ENCODE data around the gene GABRG3. TPM values are rescaled to one million over a fixed set of nuclear protein-coding genes. Genes with fewer than 3 reads are reported as not detected.

GABRG3 gene
- 1.00 TPM for polyA plus RNA-seq (2013, experiment 1 of 2)
- polyA plus RNA-seq (2013, experiment 2 of 2) = 0.95 TPM

DNA sequence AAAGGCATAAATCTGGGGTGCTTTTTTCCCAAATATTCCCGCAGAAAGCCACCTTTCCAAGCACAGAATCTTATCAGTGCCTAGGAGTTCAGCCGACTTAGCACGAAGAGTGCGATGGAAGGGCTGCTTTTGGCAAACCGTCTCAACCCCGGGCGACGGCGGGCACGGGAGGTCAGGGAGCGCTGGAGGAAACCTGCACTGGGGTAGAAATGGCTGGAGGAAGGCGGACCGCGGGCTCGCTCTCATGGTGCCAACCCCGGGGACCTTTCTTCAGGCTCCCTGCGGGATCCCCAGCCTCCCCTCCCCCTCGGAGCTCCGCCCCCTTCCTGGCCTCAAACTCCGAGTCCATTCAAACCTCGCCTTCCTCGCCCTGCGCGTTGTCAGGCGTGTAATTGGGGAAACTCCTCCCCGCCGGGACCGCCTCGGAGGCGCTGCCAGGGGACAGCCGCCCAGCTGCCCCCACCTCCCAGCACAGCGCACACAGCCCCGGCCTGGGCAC, at the start of gene GABRG3:
TSS of gene GABRG3 (plus strand) at position 470 of the 499 bp plus-strand sequence.
- no peak within 1 kb of the TSS; the same call in 1 of the 2 replicates for H3K9ac ChIP-seq (ENCODE audit: low read depth, low read length)
- no peaks in the 10 kb centered on the region for H3K36me3 ChIP-seq (ENCODE audit: insufficient read depth, low read length)
- WGBS = under 1% methylated on average over 33 of the region's 33 CpGs
- H3K4me3 ChIP-seq (ENCODE audit: low read length) = peak within 1 kb of the TSS; percentile 64
- no peaks in the 10 kb centered on the region for H3K9me3 ChIP-seq (ENCODE audit: insufficient read depth, low read depth, low read length)
- peaks cover 79% of the 10 kb centered on the region for H3K27me3 ChIP-seq (ENCODE audit: insufficient read depth, low read length)
- H3K4me1 ChIP-seq (ENCODE audit: insufficient read depth, low read length) = peaks cover 12% of the 10 kb centered on the region; the same call in 1 of the 2 replicates
- no peak within 1 kb of the TSS for H3K27ac ChIP-seq (ENCODE audit: low read depth, low read length)

DNA sequence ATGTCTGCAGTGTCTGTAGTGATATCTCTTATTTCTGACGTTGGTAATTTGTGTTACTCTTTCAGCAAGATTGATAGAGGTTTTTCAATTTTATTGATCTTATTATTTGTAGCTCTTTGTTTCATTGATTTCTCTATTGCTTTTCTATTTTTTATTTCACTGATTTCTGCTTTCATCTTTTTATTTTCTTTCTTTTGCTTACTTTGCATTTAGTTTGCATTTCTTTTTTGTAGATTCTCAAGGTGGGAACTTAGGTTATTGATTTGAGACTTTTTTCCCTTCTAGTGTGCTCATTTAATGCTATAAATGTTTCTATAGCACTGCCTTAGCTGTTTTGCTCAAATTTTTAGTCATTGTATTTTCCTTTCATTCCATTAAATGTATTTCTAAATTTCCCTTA, 49.5 kb upstream of the GABRG3 start:
- H3K4me3 ChIP-seq (ENCODE audit: low read length) = no peak overlapping the region
- no peaks in the 10 kb centered on the region for H3K4me1 ChIP-seq (ENCODE audit: insufficient read depth, low read length)
- H3K27ac ChIP-seq (ENCODE audit: low read depth, low read length) = no peak overlapping the region
- H3K9me3 ChIP-seq (ENCODE audit: insufficient read depth, low read depth, low read length) = peaks cover 6% of the 10 kb centered on the region
- H3K9ac ChIP-seq (ENCODE audit: low read depth, low read length) = no peak overlapping the region
- no peaks in the 10 kb centered on the region for H3K36me3 ChIP-seq (ENCODE audit: insufficient read depth, low read length)
- H3K27me3 ChIP-seq (ENCODE audit: insufficient read depth, low read length) = no peaks in the 10 kb centered on the region
- WGBS = 89% methylated on average over 1 of the region's 1 CpG

DNA sequence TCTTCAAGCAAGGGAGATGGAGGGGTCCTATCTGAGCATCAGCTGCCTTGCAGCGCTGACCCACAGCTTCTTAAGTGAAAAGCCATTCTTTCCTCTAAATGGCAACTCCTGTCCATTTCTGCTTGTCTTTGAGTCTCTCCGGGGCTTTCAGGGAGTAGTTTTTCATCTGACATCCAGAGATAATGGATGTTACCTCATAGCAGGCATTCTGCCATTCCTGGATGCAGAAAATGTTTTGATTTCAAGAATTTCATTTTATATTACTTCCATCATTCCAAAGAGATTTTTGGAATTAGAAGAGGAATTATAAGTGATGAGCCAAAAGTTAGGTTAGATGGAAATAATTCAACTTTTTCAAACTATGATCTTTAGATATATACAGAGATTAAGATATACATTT, 44.9 kb upstream of the GABRG3 start:
- Histone ChIP-seq H3K4me1 (ENCODE audit: insufficient read depth, low read length) (no peaks in the 10 kb centered on the region), H3K4me3 (ENCODE audit: low read length) (no peak overlapping the region), H3K9me3 (ENCODE audit: insufficient read depth, low read depth, low read length) (no peaks in the 10 kb centered on the region), H3K27me3 (ENCODE audit: insufficient read depth, low read length) (no peaks in the 10 kb centered on the region), H3K9ac (ENCODE audit: low read depth, low read length) (no peak overlapping the region), H3K36me3 (ENCODE audit: insufficient read depth, low read length) (no peaks in the 10 kb centered on the region), H3K27ac (ENCODE audit: low read depth, low read length) (no peak overlapping the region)
- 95% methylated on average over 2 of the region's 2 CpGs for WGBS

DNA sequence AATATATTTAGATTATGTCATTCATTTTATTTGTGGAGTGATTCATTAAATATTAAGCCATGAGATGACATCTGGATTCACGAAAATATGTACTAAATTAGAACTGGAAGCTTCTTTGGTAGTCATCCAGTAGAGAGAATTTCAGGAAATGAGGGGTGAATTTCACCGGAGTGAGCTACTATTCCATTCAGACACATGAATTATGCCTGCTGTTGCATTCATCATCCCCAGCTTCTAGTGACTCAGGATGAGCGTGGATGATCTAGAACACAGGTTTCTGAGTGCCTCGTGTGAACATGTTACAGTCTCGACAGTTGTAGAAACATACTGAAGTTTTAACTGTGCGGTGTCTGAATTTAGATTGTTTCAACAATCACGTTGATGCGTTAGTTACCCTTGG, 42.9 kb upstream of the GABRG3 start:
- WGBS = 95% methylated on average over 8 of the region's 8 CpGs
- Histone ChIP-seq H3K27ac (ENCODE audit: low read depth, low read length) (no peak overlapping the region), H3K4me3 (ENCODE audit: low read length) (no peak overlapping the region), H3K4me1 (ENCODE audit: insufficient read depth, low read length) (no peaks in the 10 kb centered on the region), H3K36me3 (ENCODE audit: insufficient read depth, low read length) (no peaks in the 10 kb centered on the region), H3K27me3 (ENCODE audit: insufficient read depth, low read length) (no peaks in the 10 kb centered on the region), H3K9me3 (ENCODE audit: insufficient read depth, low read depth, low read length) (no peaks in the 10 kb centered on the region), H3K9ac (ENCODE audit: low read depth, low read length) (no peak overlapping the region)

DNA sequence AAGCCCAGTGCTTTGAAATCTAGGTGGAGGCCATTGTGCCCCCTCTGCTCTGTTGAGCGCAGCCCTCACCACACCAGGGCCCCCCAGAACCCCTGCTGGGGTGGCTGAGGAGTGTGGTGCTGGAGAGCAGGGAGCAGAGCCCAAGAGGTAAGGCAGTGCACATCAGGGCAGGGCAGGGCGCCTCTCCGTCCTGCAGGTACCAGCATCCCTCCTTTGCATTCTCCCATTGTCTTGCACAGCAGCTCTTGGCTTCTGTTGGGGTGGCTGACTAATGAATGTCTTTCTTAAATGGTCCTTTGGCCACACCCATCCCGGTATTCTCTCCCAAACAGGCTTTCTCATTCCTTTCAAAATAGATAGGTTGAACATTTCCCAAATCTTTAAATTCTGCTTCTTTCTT, 41.4 kb upstream of the GABRG3 start:
- Histone ChIP-seq H3K27me3 (ENCODE audit: insufficient read depth, low read length) (no peaks in the 10 kb centered on the region), H3K4me1 (ENCODE audit: insufficient read depth, low read length) (no peaks in the 10 kb centered on the region), H3K9me3 (ENCODE audit: insufficient read depth, low read depth, low read length) (no peaks in the 10 kb centered on the region), H3K9ac (ENCODE audit: low read depth, low read length) (no peak overlapping the region), H3K36me3 (ENCODE audit: insufficient read depth, low read length) (no peaks in the 10 kb centered on the region), H3K27ac (ENCODE audit: low read depth, low read length) (no peak overlapping the region), H3K4me3 (ENCODE audit: low read length) (no peak overlapping the region)
- WGBS = 80% methylated on average over 4 of the region's 4 CpGs

DNA sequence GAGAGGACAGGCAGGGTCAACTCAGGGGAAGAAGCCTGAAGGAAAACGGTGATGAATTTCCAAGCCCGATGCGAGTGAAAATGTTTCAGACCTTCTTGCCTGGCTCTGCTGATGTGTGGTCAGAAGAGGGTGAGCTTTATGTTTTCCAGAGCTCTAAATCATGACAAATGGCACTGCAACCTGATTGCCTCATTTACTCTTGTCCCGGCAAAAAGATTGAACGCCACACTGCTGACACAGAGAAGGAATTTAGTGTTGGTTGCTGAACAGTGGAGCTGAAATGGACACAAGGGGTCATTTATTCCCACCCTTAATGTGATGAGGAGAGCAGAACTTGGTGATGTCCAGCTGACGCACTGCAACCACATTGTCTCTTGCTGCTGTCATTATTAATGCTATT, 36.1 kb upstream of the GABRG3 start:
- Histone ChIP-seq H3K27me3 (ENCODE audit: insufficient read depth, low read length) (no peaks in the 10 kb centered on the region), H3K4me1 (ENCODE audit: insufficient read depth, low read length) (no peaks in the 10 kb centered on the region), H3K9me3 (ENCODE audit: insufficient read depth, low read depth, low read length) (no peaks in the 10 kb centered on the region), H3K36me3 (ENCODE audit: insufficient read depth, low read length) (no peaks in the 10 kb centered on the region), H3K27ac (ENCODE audit: low read depth, low read length) (no peak overlapping the region), H3K4me3 (ENCODE audit: low read length) (no peak overlapping the region), H3K9ac (ENCODE audit: low read depth, low read length) (no peak overlapping the region)
- WGBS = 98% methylated on average over 6 of the region's 6 CpGs

DNA sequence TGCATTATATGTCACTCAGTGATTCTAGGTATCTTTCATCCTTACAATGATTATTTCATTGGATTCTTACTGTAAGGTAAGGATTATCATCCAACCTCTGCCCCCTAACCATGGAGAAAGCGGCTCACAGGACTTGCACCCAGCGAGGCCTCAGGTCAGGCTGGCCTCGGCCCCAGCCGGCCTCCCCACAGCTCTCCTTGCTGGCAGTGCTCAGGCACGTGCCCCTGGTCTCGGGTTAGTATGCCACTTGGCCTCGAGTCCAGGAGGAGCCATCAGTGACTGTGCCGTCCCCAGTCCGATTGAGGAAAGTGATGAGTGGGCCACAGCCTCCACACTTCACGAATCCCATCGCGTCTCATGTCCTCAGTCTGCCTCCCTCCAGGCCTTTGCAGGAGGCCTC, 35.7 kb upstream of the GABRG3 start:
- H3K9ac ChIP-seq (ENCODE audit: low read depth, low read length) = no peak overlapping the region
- no peaks in the 10 kb centered on the region for H3K27me3 ChIP-seq (ENCODE audit: insufficient read depth, low read length)
- no peaks in the 10 kb centered on the region for H3K36me3 ChIP-seq (ENCODE audit: insufficient read depth, low read length)
- no peak overlapping the region for H3K27ac ChIP-seq (ENCODE audit: low read depth, low read length)
- no peak overlapping the region for H3K4me3 ChIP-seq (ENCODE audit: low read length)
- 96% methylated on average over 12 of the region's 12 CpGs for WGBS
- H3K4me1 ChIP-seq (ENCODE audit: insufficient read depth, low read length) = no peaks in the 10 kb centered on the region
- H3K9me3 ChIP-seq (ENCODE audit: insufficient read depth, low read depth, low read length) = no peaks in the 10 kb centered on the region

DNA sequence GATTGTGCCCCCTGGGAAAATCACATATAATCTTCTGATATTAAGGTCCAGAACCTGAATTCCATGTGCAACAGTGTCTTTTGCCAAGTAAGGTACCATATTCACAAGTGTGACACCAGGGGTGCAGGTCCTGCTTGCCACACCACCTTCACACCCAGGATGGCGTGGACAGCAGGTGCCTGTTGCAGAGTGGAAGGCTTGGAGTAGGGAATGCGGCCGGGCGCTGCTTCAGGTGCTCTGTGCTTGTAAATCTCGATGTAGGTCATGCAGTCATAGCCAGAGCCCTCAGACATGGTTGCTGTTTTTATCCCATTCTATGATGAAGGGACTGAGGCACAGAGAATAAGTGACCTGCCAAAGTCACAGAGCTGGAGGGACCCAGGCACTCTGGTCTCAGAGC, 34.5 kb upstream of the GABRG3 start:
- Histone ChIP-seq H3K9ac (ENCODE audit: low read depth, low read length) (no peak overlapping the region), H3K4me3 (ENCODE audit: low read length) (no peak overlapping the region), H3K27me3 (ENCODE audit: insufficient read depth, low read length) (no peaks in the 10 kb centered on the region), H3K4me1 (ENCODE audit: insufficient read depth, low read length) (no peaks in the 10 kb centered on the region), H3K36me3 (ENCODE audit: insufficient read depth, low read length) (no peaks in the 10 kb centered on the region), H3K27ac (ENCODE audit: low read depth, low read length) (no peak overlapping the region), H3K9me3 (ENCODE audit: insufficient read depth, low read depth, low read length) (no peaks in the 10 kb centered on the region)
- WGBS = 96% methylated on average over 5 of the region's 5 CpGs

DNA sequence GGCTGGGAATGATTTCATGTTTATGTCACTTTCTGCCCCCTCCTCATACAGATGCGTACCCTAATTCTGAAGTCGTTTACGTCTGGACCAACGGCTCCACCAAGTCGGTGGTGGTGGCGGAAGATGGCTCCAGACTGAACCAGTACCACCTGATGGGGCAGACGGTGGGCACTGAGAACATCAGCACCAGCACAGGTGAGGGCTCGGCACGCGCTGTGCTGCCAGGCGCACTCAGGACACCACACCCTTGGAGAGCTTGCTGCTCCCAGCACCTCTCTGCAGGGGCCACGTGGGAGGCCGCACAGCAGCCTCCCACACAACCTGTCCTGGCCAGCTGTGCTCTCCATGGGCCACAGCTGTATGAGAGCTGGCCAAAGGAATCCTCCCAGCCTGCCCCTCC, 33.8 kb upstream of the GABRG3 start:
- H3K9me3 ChIP-seq (ENCODE audit: insufficient read depth, low read depth, low read length) = no peaks in the 10 kb centered on the region
- 97% methylated on average over 13 of the region's 13 CpGs for WGBS
- H3K4me1 ChIP-seq (ENCODE audit: insufficient read depth, low read length) = no peaks in the 10 kb centered on the region
- no peak overlapping the region for H3K27ac ChIP-seq (ENCODE audit: low read depth, low read length)
- no peak overlapping the region for H3K4me3 ChIP-seq (ENCODE audit: low read length)
- H3K9ac ChIP-seq (ENCODE audit: low read depth, low read length) = no peak overlapping the region
- H3K36me3 ChIP-seq (ENCODE audit: insufficient read depth, low read length) = no peaks in the 10 kb centered on the region
- H3K27me3 ChIP-seq (ENCODE audit: insufficient read depth, low read length) = no peaks in the 10 kb centered on the region

DNA sequence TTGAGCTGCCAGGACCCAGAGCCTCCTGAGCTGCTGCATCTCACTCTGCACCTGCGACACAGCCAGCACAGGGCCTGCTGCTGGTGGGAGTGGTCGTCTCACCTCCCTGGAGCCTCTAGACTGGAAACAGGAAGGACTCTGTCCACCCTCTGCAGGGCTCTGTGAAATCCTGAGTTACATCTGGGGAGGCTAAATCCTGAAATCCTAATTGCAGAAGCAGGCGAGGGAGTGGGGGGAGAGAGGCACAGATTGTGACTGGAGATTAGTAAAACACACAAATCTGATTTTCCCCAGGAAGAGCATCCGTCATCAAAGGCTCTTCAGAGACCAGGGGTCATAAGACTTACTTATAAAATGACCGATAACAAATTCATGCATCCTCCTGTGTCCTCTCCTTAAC, 31.6 kb upstream of the GABRG3 start:
- no peaks in the 10 kb centered on the region for H3K4me1 ChIP-seq (ENCODE audit: insufficient read depth, low read length)
- H3K36me3 ChIP-seq (ENCODE audit: insufficient read depth, low read length) = no peaks in the 10 kb centered on the region
- no peaks in the 10 kb centered on the region for H3K9me3 ChIP-seq (ENCODE audit: insufficient read depth, low read depth, low read length)
- H3K9ac ChIP-seq (ENCODE audit: low read depth, low read length) = no peak overlapping the region
- H3K27me3 ChIP-seq (ENCODE audit: insufficient read depth, low read length) = no peaks in the 10 kb centered on the region
- WGBS = 94% methylated on average over 5 of the region's 5 CpGs
- H3K27ac ChIP-seq (ENCODE audit: low read depth, low read length) = no peak overlapping the region
- H3K4me3 ChIP-seq (ENCODE audit: low read length) = no peak overlapping the region

DNA sequence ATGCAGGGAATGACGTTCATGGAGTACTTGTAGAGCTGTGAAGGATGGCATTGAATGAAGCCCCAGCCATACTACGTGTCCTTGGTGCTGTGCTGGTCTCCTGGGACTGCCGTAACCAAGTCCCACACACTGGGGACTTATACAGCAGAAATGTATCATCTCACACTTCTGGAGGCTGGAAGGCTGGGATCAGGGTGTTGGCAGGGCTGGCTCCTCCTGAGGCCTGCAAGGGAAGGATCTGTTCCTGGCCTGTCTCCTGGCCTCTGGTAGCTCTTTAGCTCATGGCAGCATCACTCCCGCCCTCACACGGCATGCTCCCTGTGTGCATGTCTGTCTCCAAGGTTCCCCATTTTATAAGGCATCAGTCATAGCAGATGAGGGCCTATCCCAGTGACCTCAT, 29.5 kb upstream of the GABRG3 start:
- no peak overlapping the region for H3K27ac ChIP-seq (ENCODE audit: low read depth, low read length)
- H3K27me3 ChIP-seq (ENCODE audit: insufficient read depth, low read length) = no peaks in the 10 kb centered on the region
- H3K9ac ChIP-seq (ENCODE audit: low read depth, low read length) = no peak overlapping the region
- H3K9me3 ChIP-seq (ENCODE audit: insufficient read depth, low read depth, low read length) = no peaks in the 10 kb centered on the region
- no peak overlapping the region for H3K4me3 ChIP-seq (ENCODE audit: low read length)
- no peaks in the 10 kb centered on the region for H3K4me1 ChIP-seq (ENCODE audit: insufficient read depth, low read length)
- WGBS = 90% methylated on average over 5 of the region's 5 CpGs
- H3K36me3 ChIP-seq (ENCODE audit: insufficient read depth, low read length) = no peaks in the 10 kb centered on the region

DNA sequence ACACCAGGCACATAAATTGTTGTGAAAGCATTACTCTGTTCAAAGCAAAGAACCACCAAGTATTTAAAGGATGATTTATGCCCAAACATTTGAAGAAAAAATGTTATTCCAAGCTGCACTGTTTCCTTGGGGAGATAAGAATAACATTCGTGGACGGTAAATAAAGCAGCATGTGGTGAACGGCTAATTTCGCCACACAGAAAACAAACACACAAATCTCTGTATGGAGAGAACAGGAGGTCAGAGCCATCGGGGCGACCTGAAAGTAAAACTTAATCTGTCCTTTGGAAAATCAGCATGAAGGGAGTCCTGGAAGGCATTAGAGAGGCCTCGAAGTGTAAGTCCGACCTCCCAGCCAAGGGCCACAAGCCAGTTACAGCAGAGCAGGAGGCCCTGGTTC, 27.1 kb upstream of the GABRG3 start:
- Histone ChIP-seq H3K36me3 (ENCODE audit: insufficient read depth, low read length) (no peaks in the 10 kb centered on the region), H3K4me1 (ENCODE audit: insufficient read depth, low read length) (no peaks in the 10 kb centered on the region), H3K27ac (ENCODE audit: low read depth, low read length) (no peak overlapping the region), H3K9me3 (ENCODE audit: insufficient read depth, low read depth, low read length) (no peaks in the 10 kb centered on the region), H3K9ac (ENCODE audit: low read depth, low read length) (no peak overlapping the region), H3K27me3 (ENCODE audit: insufficient read depth, low read length) (no peaks in the 10 kb centered on the region), H3K4me3 (ENCODE audit: low read length) (no peak overlapping the region)
- WGBS = 83% methylated on average over 8 of the region's 8 CpGs

Data from HUES64 (cell line).